LHCN-M2 (cell line): Measurements from ENCODE around the gene ROCK2. TPM values are rescaled to one million over a fixed set of nuclear protein-coding genes. Genes with fewer than 3 reads are reported as not detected.

Experiments used
- DNase-seq: peaks from one replicate; pipeline ENCODE4 v3.0.0-alpha.2; 2012; ENCODE audit warnings: low read depth
- total RNA-seq: library from RNA; depleted of rRNA; stranded (reverse); fragments of >200 nt; gene quantifications from 2 replicates; pipeline ENCODE4 v1.2.3, GENCODE V29; 2014

ROCK2 gene
- total RNA-seq, 1 experiment from 2014 or later = 37.5 TPM

- DNase-seq = no peak
Observed at GRCh38 chr2:11156396-11157075, 187.9 kb downstream of the ROCK2 start.

- peak; percentile 78 for DNase-seq
Observed at GRCh38 chr2:11155381-11156035, 188.9 kb downstream of the ROCK2 start, which contains the start of gene SLC66A3. Gene SLC66A3 (plus strand): TSS chr2:11155467. CDS start chr2:11155547, 80 bp downstream.

- DNase-seq = peak; percentile 92
Observed at GRCh38 chr2:11154923-11155380, 189.5 kb downstream of the ROCK2 start.

- no peak for DNase-seq
Observed at GRCh38 chr2:11154016-11154922, 190.2 kb downstream of the ROCK2 start.

- DNase-seq = no peak
Observed at GRCh38 chr2:11152591-11152990, 191.8 kb downstream of the ROCK2 start.

GRCh38 chr2:11147263-11147662 lies 197.2 kb downstream of the ROCK2 start:
- DNase-seq = no peak

- DNase-seq = no peak
Observed at GRCh38 chr2:11146076-11146475, 198.4 kb downstream of the ROCK2 start.

- DNase-seq = no peak
Observed at GRCh38 chr2:11145350-11145749, 199.1 kb downstream of the ROCK2 start.

- no peak for DNase-seq
Observed at GRCh38 chr2:11144738-11145079, 199.7 kb downstream of the ROCK2 start.

GRCh38 chr2:11144077-11144737 lies 200.2 kb downstream of the ROCK2 start:
- DNase-seq = no peak

GRCh38 chr2:11142987-11143386 lies 201.4 kb downstream of the ROCK2 start:
- no peak for DNase-seq

GRCh38 chr2:11142330-11142729 lies 202.1 kb downstream of the ROCK2 start:
- no peak for DNase-seq

GRCh38 chr2:11141319-11141718 lies 203.1 kb downstream of the ROCK2 start:
- no peak for DNase-seq

- DNase-seq = peak; percentile 14
Observed at GRCh38 chr2:11140492-11140891, 203.9 kb downstream of the ROCK2 start.

- no peak for DNase-seq
Observed at GRCh38 chr2:11134349-11134748, 210.1 kb downstream of the ROCK2 start.

GRCh38 chr2:11133936-11134320 lies 210.5 kb downstream of the ROCK2 start:
- DNase-seq = no peak

- DNase-seq = no peak
Observed at GRCh38 chr2:11133238-11133935, 211.0 kb downstream of the ROCK2 start.

GRCh38 chr2:11132036-11132671 lies 212.3 kb downstream of the ROCK2 start:
- DNase-seq = no peak

- DNase-seq = no peak
Observed at GRCh38 chr2:11131166-11131920, 213.1 kb downstream of the ROCK2 start.
